ENCODE measurements around the gene FOXD1. TPM values are rescaled to one million over a fixed set of nuclear protein-coding genes. Genes with fewer than 3 reads are reported as not detected.
"Not testable (repeated sequence)": the region's sequence is repeated elsewhere in the genome, so short reads cannot be mapped to it uniquely, and the experiment has no call there.

The FOXD1 gene
- total RNA-seq, 1 donor from 2014 or later = 0.17 TPM

GRCh38 chr5:73415171-73415570 lies 33.4 kb downstream of the FOXD1 start:
- DNase-seq = no peak

- DNase-seq = no peak
Observed at GRCh38 chr5:73412597-73412988, 36.0 kb downstream of the FOXD1 start.

- no peak for DNase-seq
Observed at GRCh38 chr5:73411936-73412596, 36.5 kb downstream of the FOXD1 start.

- DNase-seq = not testable (repeated sequence)
Observed at GRCh38 chr5:73409927-73410326, 38.6 kb downstream of the FOXD1 start.

- no peak for DNase-seq
Observed at GRCh38 chr5:73405691-73406090, 42.9 kb downstream of the FOXD1 start.

GRCh38 chr5:73399775-73400174 lies 48.8 kb downstream of the FOXD1 start:
- DNase-seq = no peak

Other genes starting within 250 kb of the FOXD1 start
- gene BTF3, start 49.7 kb upstream of the FOXD1 start, total RNA-seq = 250 and 286 TPM in 2 replicates
- gene ANKRA2, start 116.9 kb upstream of the FOXD1 start, total RNA-seq = 11.4 and 14.8 TPM in 2 replicates
- gene UTP15, start 117.0 kb upstream of the FOXD1 start, total RNA-seq = 20.2 and 28.1 TPM in 2 replicates
- gene ARHGEF28, start 177.4 kb upstream of the FOXD1 start, total RNA-seq = 115 and 151 TPM in 2 replicates